ENCODE measurements around the gene PLIN4. TPM values are rescaled to one million over a fixed set of nuclear protein-coding genes. Genes with fewer than 3 reads are reported as not detected.

PLIN4 gene
- total RNA-seq, 1 donor: 0.43 TPM

DNA sequence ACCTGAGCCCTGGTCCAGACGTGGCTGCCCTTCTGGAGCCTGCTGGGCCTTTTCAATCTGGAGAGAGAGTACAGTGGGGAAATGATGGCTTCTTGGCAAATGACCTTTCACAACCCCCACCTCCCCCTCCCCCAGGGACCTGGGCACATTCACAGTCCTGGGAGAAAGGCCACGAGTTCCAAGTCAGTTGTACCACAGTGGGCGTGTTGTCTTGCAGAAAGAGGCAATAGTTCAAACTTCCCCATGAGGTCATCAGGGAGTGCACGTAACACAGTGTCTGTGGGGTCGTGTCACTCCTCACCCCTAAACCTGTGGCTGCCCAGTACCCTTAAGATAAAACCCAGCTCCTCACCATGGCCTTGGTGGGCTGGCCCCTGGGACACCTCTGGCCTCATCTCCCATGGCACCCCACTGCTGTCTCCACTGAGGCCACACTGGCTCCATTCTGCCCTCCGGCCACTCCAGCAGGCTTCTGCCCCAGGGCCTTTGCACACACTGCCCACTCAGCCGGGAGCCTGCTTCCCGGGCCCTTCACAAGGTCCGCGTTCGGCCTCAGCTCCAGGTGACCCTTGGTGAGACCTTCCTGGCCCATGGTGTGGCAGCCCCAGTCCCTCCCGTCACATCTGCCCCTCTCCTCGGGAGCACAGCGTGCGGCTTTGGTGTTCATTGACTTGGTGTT is 13.3 kb downstream of the PLIN4 start:
- no peak overlapping the region for H3K4me3 ChIP-seq (ENCODE audit: low read depth, low read length)
- TF ChIP-seq, protein P1, sequence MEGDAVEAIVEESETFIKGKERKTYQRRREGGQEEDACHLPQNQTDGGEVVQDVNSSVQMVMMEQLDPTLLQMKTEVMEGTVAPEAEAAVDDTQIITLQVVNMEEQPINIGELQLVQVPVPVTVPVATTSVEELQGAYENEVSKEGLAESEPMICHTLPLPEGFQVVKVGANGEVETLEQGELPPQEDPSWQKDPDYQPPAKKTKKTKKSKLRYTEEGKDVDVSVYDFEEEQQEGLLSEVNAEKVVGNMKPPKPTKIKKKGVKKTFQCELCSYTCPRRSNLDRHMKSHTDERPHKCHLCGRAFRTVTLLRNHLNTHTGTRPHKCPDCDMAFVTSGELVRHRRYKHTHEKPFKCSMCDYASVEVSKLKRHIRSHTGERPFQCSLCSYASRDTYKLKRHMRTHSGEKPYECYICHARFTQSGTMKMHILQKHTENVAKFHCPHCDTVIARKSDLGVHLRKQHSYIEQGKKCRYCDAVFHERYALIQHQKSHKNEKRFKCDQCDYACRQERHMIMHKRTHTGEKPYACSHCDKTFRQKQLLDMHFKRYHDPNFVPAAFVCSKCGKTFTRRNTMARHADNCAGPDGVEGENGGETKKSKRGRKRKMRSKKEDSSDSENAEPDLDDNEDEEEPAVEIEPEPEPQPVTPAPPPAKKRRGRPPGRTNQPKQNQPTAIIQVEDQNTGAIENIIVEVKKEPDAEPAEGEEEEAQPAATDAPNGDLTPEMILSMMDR (IDR thresholded peaks at IDR 0.05; ENCODE audit: insufficient read depth, low read depth, low read length): no peak
- DNase-seq (ENCODE audit: low read depth): no peak

DNA sequence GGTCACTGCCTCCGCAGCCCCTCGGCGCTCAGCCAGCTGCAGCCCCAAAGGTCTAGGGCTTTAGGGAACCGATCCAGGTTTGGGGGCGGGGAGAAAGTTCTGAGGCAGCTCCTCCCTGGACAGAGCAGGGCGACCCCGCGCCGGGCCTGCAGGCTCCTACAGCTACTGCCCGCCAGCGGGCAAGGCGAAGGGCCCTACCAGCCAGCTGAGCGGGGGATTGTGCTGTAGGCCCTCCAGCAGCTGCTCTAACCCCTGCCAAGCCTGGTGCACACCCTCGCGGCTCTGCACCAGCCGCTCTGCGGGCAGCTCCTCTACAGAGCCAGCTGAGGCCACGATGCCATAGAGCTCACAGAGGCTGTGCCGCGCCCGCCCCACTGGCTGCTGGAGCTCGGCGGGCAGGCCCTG is 14.0 kb downstream of the PLIN4 start:
- no peak overlapping the region for H3K4me3 ChIP-seq (ENCODE audit: low read depth, low read length)
- DNase-seq (ENCODE audit: low read depth): no peak
- TF ChIP-seq, protein P1 (IDR thresholded peaks at IDR 0.05; ENCODE audit: insufficient read depth, low read depth, low read length): no peak

DNA sequence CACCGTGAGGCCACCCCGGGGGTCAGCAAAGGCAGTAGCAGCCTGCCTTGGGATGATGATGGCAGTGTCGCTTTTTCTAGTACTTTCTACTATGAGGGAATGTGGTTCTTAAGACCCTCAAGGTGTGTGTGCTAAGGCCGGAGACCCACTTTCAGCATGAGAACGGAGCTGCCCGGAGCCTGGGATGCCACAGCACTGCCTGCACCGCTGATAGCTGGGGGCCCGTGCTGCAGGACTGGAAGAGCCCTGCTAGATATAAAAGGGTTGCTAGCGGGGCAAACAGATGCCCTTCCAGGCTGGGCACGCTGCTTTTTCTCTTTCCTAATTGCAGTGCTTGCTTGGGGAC is 14.5 kb downstream of the PLIN4 start:
- TF ChIP-seq, protein P1 (IDR thresholded peaks at IDR 0.05; ENCODE audit: insufficient read depth, low read depth, low read length): no peak
- no peak overlapping the region for H3K4me3 ChIP-seq (ENCODE audit: low read depth, low read length)
- no peak for DNase-seq (ENCODE audit: low read depth)

DNA sequence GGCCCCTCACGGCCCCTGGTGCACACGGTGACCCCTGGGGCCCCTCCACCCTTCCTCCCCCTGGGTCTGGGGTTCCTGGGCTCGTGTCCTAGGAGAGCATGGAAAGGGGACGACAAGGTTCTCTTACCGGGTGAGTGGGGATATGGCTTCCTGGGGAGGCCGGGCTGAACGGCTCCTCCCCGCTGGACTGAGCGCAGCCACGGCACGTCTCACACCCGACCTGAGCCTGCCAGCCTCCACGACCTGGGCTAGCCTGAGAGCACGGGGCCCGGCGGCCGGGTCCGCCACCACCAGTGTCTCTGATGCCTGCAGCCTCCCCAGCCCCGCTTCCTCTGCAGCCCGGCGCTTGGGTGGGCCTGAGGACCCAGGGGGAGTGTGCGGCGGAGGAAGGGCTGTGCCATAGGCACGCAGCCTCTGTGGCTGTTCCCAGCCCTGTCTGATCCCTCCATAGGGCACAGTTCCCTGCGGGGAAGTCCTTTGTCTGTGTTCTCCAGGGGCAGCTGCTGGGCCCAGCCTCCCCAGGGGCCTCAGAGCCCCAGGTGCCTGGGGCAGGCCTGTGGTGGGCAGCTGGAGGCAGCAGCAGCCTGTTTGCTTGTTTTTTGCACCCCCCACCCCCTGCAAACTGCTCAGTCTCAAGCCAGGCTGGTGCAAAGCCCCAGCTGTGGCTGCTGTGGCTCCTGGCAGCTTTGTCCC is 15.0 kb downstream of the PLIN4 start:
- no peak overlapping the region for H3K4me3 ChIP-seq (ENCODE audit: low read depth, low read length)
- no peak for DNase-seq (ENCODE audit: low read depth)
- TF ChIP-seq, protein P1 (IDR thresholded peaks at IDR 0.05; ENCODE audit: insufficient read depth, low read depth, low read length): no peak

DNA sequence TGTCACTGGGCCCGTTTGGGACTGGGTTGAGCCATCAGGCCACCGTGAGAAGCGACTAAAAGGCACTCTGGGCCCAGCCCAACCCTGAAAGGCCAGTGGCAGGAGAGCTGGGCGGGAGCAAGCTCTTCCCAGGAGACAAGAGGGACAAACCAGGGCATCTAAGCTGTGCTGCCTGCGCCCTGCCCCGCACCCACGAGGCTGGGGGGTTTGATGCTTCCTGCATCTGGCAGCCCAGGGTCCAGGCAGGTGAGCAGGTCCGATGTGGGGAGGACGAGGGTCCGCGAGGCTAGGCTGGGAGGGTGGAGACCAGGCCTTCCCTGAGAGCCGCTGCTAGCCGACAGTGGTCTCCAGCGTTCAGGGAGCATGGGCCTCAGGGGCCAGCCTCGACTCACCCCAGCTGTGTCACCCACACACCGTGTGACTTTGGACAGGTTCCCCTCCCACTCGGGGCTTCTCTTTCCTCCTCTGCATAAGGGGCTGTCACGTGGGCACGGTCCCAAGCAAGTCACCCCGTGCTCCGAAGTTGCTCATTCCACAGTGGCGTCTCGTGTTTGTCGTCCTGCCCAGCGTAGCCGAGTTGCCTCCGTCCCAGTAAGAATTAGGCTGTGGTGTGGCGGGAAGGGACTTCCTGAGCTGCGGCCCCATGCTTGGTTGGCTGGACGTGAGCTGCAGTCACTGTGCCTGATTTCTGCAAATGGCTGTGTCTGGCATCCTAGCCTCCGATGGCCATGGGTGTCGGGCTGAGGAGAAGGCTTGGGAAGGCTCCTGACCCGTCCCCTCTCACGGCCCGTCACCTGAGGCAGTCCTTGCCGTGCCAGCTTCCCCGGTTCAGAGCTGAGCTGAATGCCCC is 15.8 kb downstream of the PLIN4 start:
- TF ChIP-seq, protein P1 (IDR thresholded peaks at IDR 0.05; ENCODE audit: insufficient read depth, low read depth, low read length): no peak
- DNase-seq (ENCODE audit: low read depth): no peak
- no peak overlapping the region for H3K4me3 ChIP-seq (ENCODE audit: low read depth, low read length)

DNA sequence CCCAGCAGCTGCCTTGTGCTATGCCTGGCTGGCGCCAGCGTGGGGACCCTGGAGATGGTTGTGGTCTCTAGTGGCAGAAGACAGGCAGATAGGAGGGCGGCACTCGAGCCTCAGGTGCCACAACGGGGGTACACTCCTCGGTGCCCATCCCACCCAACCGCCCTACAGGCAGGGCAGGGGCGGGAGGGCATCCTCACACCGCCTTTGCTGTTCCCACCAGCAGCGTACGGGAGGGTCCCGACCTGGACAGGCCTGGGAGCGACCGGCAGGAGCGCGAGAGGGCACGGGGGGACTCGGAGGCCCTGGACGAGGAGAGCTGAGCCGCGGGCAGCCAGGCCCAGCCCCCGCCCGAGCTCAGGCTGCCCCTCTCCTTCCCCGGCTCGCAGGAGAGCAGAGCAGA is 16.6 kb downstream of the PLIN4 start:
- TF ChIP-seq, protein P1 (IDR thresholded peaks at IDR 0.05; ENCODE audit: insufficient read depth, low read depth, low read length): no peak
- DNase-seq (ENCODE audit: low read depth): no peak
- no peak overlapping the region for H3K4me3 ChIP-seq (ENCODE audit: low read depth, low read length)

Measured in fibroblast of villous mesenchyme (primary cell).